ENCODE data around the gene HNF1A. TPM values are rescaled to one million over a fixed set of nuclear protein-coding genes. Genes with fewer than 3 reads are reported as not detected.
A peak's percentile ranks its signal among the peaks of the same experiment; 100 is the strongest.

Gene HNF1A
- total RNA-seq, 1 experiment from 2014 or later = not detected

GRCh38 chr12:120956579-120957300, 21.6 kb upstream of the HNF1A start:
- no peak for DNase-seq (ENCODE audit: low spot score)
- in situ Hi-C loops (cut with HindIII; ENCODE audit: low sequenced_read_pairs) = no loop called here

DNA sequence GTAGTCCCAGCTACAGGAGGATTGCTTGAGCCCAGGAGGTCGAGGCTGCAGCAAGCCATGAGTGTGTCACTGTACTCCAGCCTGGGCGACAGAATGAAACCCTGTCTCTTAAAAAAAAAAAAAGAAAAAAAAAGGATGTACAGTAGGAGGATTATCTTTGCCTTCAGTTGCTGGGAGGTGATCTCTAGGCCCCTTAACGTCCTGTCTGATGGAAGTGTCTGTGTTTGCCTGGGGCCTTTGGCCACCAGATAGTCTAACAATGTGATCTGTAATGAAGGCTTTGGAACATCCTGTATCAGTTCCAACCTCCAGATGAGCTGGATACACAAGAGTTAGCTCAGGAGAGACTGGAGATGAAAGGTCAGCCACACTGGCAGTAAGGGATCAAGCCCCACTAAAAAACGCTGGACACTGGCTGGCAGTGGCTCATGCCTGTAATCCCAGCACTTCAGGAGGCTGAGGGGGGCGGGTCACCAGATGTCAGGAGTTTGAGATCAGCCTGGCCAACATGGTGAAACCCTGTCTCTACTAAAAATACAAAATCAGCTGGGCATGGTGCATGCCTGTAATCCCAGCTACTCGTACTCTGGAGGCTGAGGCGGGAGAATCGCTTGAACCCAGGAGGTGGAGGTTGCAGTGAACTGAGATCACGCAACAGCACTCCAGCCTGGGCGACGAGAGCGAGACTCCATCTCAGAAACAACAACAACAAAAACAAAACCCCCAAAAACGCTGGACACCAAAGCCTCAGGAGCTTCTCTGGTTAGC, 19.0 kb upstream of the HNF1A start:
- in situ Hi-C loops (cut with HindIII; ENCODE audit: low sequenced_read_pairs) = no loop called here
- no peak for DNase-seq (ENCODE audit: low spot score)

GRCh38 chr12:120960657-120961056, 17.7 kb upstream of the HNF1A start:
- no peak for DNase-seq (ENCODE audit: low spot score)
- in situ Hi-C loops (cut with HindIII; ENCODE audit: low sequenced_read_pairs) = no loop called here

- in situ Hi-C loops (cut with HindIII; ENCODE audit: low sequenced_read_pairs) = no loop called here
- DNase-seq (ENCODE audit: low spot score) = no peak
Measured at GRCh38 chr12:120961604-120962531, 16.5 kb upstream of the HNF1A start.

- in situ Hi-C loops (cut with HindIII; ENCODE audit: low sequenced_read_pairs) = no loop called here
- DNase-seq (ENCODE audit: low spot score) = no peak
Measured at GRCh38 chr12:120962532-120963020, 15.8 kb upstream of the HNF1A start.

DNA sequence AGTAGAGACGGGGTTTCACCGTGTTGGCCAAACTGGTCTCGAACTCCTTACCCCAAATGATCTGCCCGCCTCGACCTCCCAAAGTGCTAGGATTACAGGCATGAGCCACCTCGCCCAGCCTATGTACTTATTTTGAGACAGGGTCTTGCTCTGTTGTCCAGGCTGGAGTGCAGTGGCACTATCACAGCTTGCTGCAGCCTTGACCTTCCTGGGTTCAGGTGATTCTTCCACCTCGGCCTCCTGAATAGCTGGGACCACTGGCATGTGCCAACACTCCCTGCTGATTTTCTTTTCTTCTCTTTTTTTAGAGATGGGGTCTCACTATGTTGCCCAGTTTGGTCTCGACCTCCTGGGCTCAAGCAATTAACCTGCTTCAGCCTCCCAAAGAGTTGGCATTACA, 14.0 kb upstream of the HNF1A start:
- no peak for DNase-seq (ENCODE audit: low spot score)
- in situ Hi-C loops (cut with HindIII; ENCODE audit: low sequenced_read_pairs) = no loop called here

DNA sequence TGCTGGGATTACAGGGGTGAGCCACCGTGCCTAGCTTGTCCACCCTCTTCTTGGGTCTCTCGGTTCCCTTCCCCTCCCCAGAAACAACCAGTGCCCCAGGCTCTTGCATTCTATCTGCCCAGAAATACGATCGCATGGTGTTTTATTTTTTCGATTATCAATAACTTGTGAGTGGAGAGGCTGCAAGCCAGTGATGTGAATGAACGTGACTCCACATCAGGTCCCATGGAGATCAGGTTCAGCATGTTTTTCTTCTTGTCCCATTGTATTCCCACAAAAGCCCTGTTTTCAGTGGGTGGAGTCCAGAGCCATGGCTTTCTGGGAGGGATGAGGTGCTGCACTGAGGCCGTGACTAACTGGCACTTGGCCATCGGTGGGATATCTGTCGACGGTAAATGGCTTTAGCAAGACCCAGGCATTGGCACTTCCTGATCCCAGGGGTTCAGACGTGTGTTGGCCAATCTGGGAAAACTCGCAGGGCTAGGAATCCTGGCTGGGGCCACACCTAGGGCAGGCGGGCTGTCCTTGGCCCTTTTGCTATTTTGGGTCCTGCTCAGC, 12.7 kb upstream of the HNF1A start:
- DNase-seq (ENCODE audit: low spot score) = no peak
- in situ Hi-C loops (cut with HindIII; ENCODE audit: low sequenced_read_pairs) = no loop called here

DNA sequence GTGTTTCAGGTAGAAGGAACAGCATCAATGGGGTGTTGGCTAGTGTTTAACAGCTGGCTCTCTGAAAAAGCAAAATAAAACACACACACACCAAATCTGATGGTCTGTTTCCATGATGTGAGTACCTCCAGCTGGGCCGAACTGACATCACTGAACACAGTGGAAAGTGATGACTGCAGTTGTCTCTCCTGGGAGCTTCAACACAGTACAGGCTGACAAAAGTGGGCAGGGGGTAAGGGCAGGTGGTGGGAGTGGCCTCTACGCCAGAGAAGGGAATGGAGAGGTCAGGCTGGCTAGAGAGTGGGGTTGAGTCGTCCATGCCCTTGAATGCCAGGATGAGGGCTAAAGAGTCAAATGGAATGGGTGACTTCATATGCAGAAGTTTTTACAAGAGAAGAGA, 8.0 kb upstream of the HNF1A start:
- no peak for DNase-seq (ENCODE audit: low spot score)
- in situ Hi-C loops (cut with HindIII; ENCODE audit: low sequenced_read_pairs) = no loop called here

GRCh38 chr12:120971299-120972180, 6.8 kb upstream of the HNF1A start:
- in situ Hi-C loops (cut with HindIII; ENCODE audit: low sequenced_read_pairs) = no loop called here

GRCh38 chr12:120972870-120973543, 5.3 kb upstream of the HNF1A start:
- DNase-seq (ENCODE audit: low spot score) = peak; percentile 36
- in situ Hi-C loops (cut with HindIII; ENCODE audit: low sequenced_read_pairs) = no loop called here

More at GRCh38 chr12:120971299-120972180, 6.8 kb upstream of the HNF1A start:
- DNase-seq (ENCODE audit: low spot score) = peak; percentile 77

DNA sequence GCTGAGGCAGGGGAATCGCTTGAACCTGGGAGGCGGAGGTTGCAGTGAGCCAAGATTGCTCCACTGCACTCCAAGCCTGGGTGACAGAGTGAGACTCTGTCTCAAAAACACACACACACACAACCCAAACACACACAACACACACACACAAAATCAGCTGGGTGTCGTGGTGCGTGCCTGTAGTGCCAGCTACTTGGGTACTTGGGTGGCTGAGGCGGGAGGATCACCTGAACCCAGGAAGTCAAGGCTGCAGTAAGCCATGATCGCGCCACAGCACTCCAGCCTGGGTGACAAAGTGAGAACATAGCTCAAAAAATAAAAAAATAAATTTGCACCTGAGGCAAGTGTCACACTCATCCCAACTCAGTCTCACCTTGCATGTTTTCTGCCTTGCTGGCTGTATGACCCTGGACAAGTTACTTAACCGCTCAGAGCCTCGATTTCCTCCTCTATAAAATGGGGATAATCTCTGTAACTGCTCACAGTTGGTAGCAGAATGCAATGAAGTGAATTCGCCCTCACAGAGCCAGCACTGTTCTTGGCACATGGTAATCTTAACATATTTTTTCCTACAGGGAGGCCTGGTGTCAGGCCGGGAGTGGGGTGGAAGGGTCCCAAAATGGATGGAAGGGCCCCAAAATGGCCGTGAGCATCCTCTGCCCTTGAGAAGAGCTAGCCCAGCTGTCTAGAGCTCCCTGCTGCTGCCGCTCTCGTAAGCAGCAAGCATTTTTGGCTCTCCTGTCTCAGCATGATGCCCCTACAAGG, 630 bp upstream of the HNF1A start:
- in situ Hi-C loops (cut with HindIII; ENCODE audit: low sequenced_read_pairs) = no loop called here
- no peak for DNase-seq (ENCODE audit: low spot score)

DNA sequence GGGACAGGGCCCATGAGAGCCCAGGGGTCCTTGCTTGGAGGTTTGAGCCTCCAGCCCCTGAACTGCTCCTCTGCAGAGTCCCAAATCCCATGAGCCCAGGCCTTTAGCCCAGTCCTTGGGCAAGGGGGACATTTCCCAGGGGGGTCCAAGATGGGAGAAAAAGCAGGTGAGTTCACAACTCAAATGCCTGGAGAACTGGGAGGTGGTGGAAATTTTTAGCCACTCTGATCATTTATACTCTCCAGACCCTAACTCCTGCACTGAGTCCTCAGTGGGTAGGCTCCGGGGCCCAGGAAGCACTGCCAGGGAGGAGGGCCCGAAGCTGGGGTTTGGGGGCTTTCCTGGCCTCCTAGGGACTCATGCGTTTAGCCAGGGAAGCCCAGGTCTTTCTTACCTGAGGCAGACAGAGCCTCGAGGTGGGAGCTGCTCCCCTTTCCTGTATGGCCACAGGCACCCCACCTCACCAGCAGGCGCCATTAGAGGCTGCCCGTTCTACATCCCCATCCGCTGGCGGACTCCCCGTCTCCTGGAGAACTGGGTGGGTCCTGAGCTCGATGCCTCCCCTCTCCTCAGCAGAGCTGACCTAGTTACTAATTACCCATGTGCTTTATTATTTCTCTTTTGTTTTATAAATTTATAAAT, 998 bp downstream of the HNF1A start:
- in situ Hi-C loops (cut with HindIII; ENCODE audit: low sequenced_read_pairs) = no loop called here
- DNase-seq (ENCODE audit: low spot score) = no peak

- in situ Hi-C loops (cut with HindIII; ENCODE audit: low sequenced_read_pairs) = no loop called here
- DNase-seq (ENCODE audit: low spot score) = no peak
Measured at GRCh38 chr12:120979862-120980696, 1.7 kb downstream of the HNF1A start.

DNA sequence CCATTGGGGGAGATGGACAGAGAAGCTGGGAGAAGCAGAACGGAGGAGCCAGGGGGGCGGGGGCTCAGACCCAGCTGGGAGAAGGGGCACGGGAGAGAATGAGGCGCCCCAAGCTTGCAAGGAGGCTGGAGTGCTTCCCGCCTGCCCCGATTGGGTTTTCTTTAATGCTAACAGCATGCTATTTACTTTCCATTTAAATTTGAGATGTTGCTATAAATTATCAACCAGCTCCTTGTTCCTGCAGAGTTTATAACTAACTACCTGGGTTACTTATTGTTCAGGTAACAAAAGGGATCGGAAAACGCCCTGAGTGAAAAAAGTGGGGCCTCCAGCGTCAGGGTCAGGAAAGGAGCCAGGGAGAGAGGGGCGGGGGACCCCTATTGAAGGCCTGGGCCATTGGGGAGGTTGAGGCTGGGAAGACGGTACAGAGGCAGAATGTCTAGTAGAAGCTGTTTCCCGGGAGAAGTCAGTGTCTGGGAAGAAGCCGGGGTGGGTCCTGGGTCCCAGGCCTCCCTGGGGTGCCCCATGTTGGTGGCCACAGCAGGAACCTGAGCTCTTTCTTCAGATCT, 2.5 kb downstream of the HNF1A start:
- in situ Hi-C loops (cut with HindIII; ENCODE audit: low sequenced_read_pairs) = no loop called here
- DNase-seq (ENCODE audit: low spot score) = no peak

GRCh38 chr12:120981407-120981941, 3.1 kb downstream of the HNF1A start:
- in situ Hi-C loops (cut with HindIII; ENCODE audit: low sequenced_read_pairs) = no loop called here
- no peak for DNase-seq (ENCODE audit: low spot score)
